K562 (cell line): Measurements from ENCODE around the gene AKAP10. TPM values are rescaled to one million over a fixed set of nuclear protein-coding genes. Genes with fewer than 3 reads are reported as not detected.

Experiments used
- ATAC-seq: fragments of 200-7000 bp; cut with Tn5 transposase; 3 replicates; pipeline ENCODE4 v1.9.1; 2020; ENCODE audit warnings: moderate library complexity
- BruUV-seq: library from RNA; stranded (reverse); fragments of 400-500 nt; replicated peaks from 2 replicates; lab custom pipeline; 2021; lab: Mats Ljungman, UMichigan
- CTCF ChIA-PET: fragments of 300-600 bp; formaldehyde crosslinking; extraction: SDS; loops from one replicate; lab custom pipeline; 2021; ENCODE audit warnings: low intra/inter-chr PET ratio; lab: Yijun Ruan, JAX
- POLR2A ChIA-PET: fragments of 300-600, 350-650 bp; sonication (Branson Sonifier 250); formaldehyde crosslinking; extraction: SDS; loops from one replicate; lab custom pipeline; 2021; ENCODE audit warnings: antibody characterized with exemption, inconsistent platforms; lab: Yijun Ruan, JAX
- DNase-seq, 4 experiments: peaks; one replicate each; pipeline versions ENCODE4 v3.0.0 to v3.0.0-alpha.2; 2011 to 2018; ENCODE audit warnings: low spot score in 3 of 4, mixed read lengths in 3 of 4; ENCODE audit errors: extremely low read depth in 1 of 4
- FAIRE-seq: peaks from 2 replicates; lab custom pipeline; 2011; peaks lifted over from hg19 to GRCh38; lab: Jason Lieb, UNC
- H2AFZ ChIP-seq: 2 replicates; pipeline ENCODE4 v1.6.0; 2011; ENCODE audit warnings: low read depth, low read length, control low read depth, inconsistent platforms
- H3K27ac ChIP-seq: fragments of 200-600 bp; 3 replicates; pipeline ENCODE4 v1.8.0; 2011; ENCODE audit warnings: low read depth, mild to moderate bottlenecking, control low read depth, inconsistent platforms, low read length, moderate library complexity, mixed read lengths; ENCODE audit errors: extremely low read depth
- H3K27me3 ChIP-seq, 2 experiments: fragments of 300-600 bp in 1 of 2; 2 replicates in 1 of 2; 3 replicates in 1 of 2; pipeline versions ENCODE4 v1.6.0 to v1.8.0; 2011; ENCODE audit warnings: inconsistent platforms in 2 of 2, low read length in 2 of 2, mild to moderate bottlenecking in 1 of 2, mixed read lengths in 1 of 2, moderate library complexity in 1 of 2; ENCODE audit not compliant: control insufficient read depth in 2 of 2, insufficient read depth in 2 of 2
- H3K36me3 ChIP-seq: fragments of 300-600 bp; 3 replicates; pipeline ENCODE4 v1.8.0; 2011; ENCODE audit warnings: mild to moderate bottlenecking, low read length, inconsistent platforms; ENCODE audit not compliant: control insufficient read depth, insufficient read depth
- H3K4me1 ChIP-seq, 2 experiments: fragments of 200-600 bp in 1 of 2; replicated peaks in 1 of 2; 2 replicates in 1 of 2; 3 replicates in 1 of 2; pipeline versions ENCODE4 v1.5.1 to v1.8.0; 2011; ENCODE audit warnings: inconsistent platforms in 2 of 2, low read length in 2 of 2, mild to moderate bottlenecking in 1 of 2, mixed read lengths in 1 of 2, moderate library complexity in 1 of 2; ENCODE audit not compliant: control insufficient read depth in 2 of 2, insufficient read depth in 2 of 2
- H3K4me2 ChIP-seq: 2 replicates; pipeline ENCODE4 v1.6.1; 2011; ENCODE audit warnings: low read length, control low read depth, inconsistent platforms, mixed read lengths; ENCODE audit not compliant: insufficient read depth
- H3K4me3 ChIP-seq: fragments of 200-600 bp; sonication (generic), shearing (Covaris generic); 2 replicates; pipeline ENCODE4 v1.5.1; 2016; ENCODE audit warnings: control low read depth, inconsistent platforms
- H3K79me2 ChIP-seq: fragments of 200-600 bp; 3 replicates; pipeline ENCODE4 v1.8.0; 2011; ENCODE audit warnings: low read length, inconsistent platforms; ENCODE audit not compliant: control insufficient read depth, insufficient read depth
- H3K9ac ChIP-seq, 2 experiments: 2 replicates each; pipeline versions ENCODE4 v1.6.0 to v1.6.1; 2011; ENCODE audit warnings: low read depth in 2 of 2, low read length in 2 of 2, control low read depth in 1 of 2, inconsistent platforms in 1 of 2, mild to moderate bottlenecking in 1 of 2, mixed read lengths in 1 of 2; ENCODE audit not compliant: insufficient read depth in 1 of 2
- H3K9me1 ChIP-seq: one replicate; pipeline ENCODE4 v1.6.0; 2011; ENCODE audit warnings: inconsistent platforms, mild to moderate bottlenecking, low read length, moderate library complexity; ENCODE audit not compliant: control insufficient read depth, insufficient read depth
- H3K9me3 ChIP-seq: replicated peaks from 2 replicates; pipeline ENCODE4 v1.5.1; 2011; ENCODE audit warnings: low read depth, low read length, inconsistent platforms; ENCODE audit not compliant: control insufficient read depth, insufficient read depth
- H4K20me1 ChIP-seq: replicated peaks from 2 replicates; pipeline ENCODE4 v1.6.1; 2011; ENCODE audit warnings: low read length, inconsistent platforms, mixed read lengths; ENCODE audit not compliant: control insufficient read depth, insufficient read depth
- ARID3B ChIP-seq: fragments of 250-450 bp; sonication (Bioruptor Pico); IDR thresholded peaks from 2 replicates; pipeline ENCODE4 v1.4.0; 2020; ENCODE audit warnings: borderline replicate concordance
- CREB1 ChIP-seq, 2 experiments: sonication (generic) in 1 of 2; formaldehyde crosslinking in 1 of 2; IDR thresholded peaks; 2 replicates each; pipeline versions ENCODE4 v1.6.1 to v1.8.0; 2012 to 2022; ENCODE audit warnings: inconsistent platforms in 1 of 2, mild to moderate bottlenecking in 1 of 2, missing genetic modification reagents in 1 of 2, moderate library complexity in 1 of 2
- CREB3 ChIP-seq: fragments of 450-650 bp; conservative IDR thresholded peaks from 2 replicates; pipeline ENCODE4 v1.6.1; 2016; ENCODE audit warnings: missing genetic modification characterization, low read depth, mild to moderate bottlenecking, missing compliant biosample characterization, moderate library complexity
- MAZ ChIP-seq, 2 experiments: fragments of 450-650 bp in 1 of 2; sonication (generic) in 1 of 2; formaldehyde crosslinking; IDR thresholded peaks in 1 of 2; conservative IDR thresholded peaks in 1 of 2; 2 replicates each; pipeline versions ENCODE4 v1.4.0 to v1.5.0; 2020; ENCODE audit warnings: mild to moderate bottlenecking in 1 of 2, missing genetic modification reagents in 1 of 2
- NFATC3 ChIP-seq: fragments of 450-650 bp; IDR thresholded peaks from 2 replicates; pipeline ENCODE4 v1.6.1; 2017; ENCODE audit warnings: mild to moderate bottlenecking
- RBM39 ChIP-seq: fragments of 200-400 bp; formaldehyde crosslinking; optimal IDR thresholded peaks from 2 replicates; pipeline ENCODE3; 2018; ENCODE audit warnings: low read depth, low read length
- RFX5 ChIP-seq: IDR thresholded peaks from 2 replicates; pipeline ENCODE4 v1.6.1; 2011; ENCODE audit warnings: low read depth, mild to moderate bottlenecking, improper control_type of control experiment, low read length
- SAFB2 ChIP-seq: fragments of 200-400 bp; formaldehyde crosslinking; IDR thresholded peaks from 2 replicates; pipeline ENCODE4 v1.6.1; 2018; ENCODE audit warnings: borderline replicate concordance, low read length, low read depth, moderate library complexity; ENCODE audit not compliant: severe bottlenecking
- ZBTB40 ChIP-seq, 2 experiments: fragments of 450-650 bp in 1 of 2; sonication (generic) in 1 of 2; formaldehyde crosslinking in 1 of 2; IDR thresholded peaks; 2 replicates each; pipeline versions ENCODE4 v1.7.1 to v1.9.0; 2016 to 2022; ENCODE audit warnings: inconsistent platforms in 1 of 2, mild to moderate bottlenecking in 1 of 2, missing genetic modification reagents in 1 of 2
- WGBS: fragments of 100-300 bp; shearing (Covaris generic); methylation state at CpG from one replicate; pipeline ENCODE4 v1.1.6; 2016; ENCODE audit warnings: low coverage, mixed read lengths; ENCODE audit not compliant: insufficient coverage; ENCODE audit errors: missing lambda C conversion rate; 5-methylcytosine and 5-hydroxymethylcytosine counted together
- in situ Hi-C: fragments of 300-500 bp; cut with MboI; formaldehyde crosslinking; loops from 4 replicates; pipeline ENCODE4 v1.15.0; 2018; ENCODE audit warnings: inconsistent platforms, mixed read lengths
- intact Hi-C: fragments of 100-400 bp; cut with micrococcal nuclease; formaldehyde crosslinking; loops from 2 replicates; pipeline ENCODE4 v1.14.2; 2022
- polyA plus RNA-seq, 8 experiments: library from polyadenylated mRNA; depleted of rRNA in 4 of 8; stranded (reverse) in 5 of 8; unstranded in 3 of 8; fragments of >200 nt; fragmentation: Nextera tagmentation in 2 of 8; fragmentation: Illumina TruSeq in 1 of 8; extraction: Ambion mirVana in 2 of 8; extraction: Trizol in 1 of 8; gene quantifications; 2 replicates each; pipeline versions ENCODE4 v1.2.1 to v1.2.3, GENCODE V29; 2011 to 2014; ENCODE audit warnings: inconsistent platforms in 1 of 8, missing spikeins in 1 of 8
- total RNA-seq, 7 experiments: library from RNA; depleted of rRNA in 6 of 7; stranded (reverse); fragments of >200 nt in 6 of 7; fragmentation: Illumina TruSeq in 2 of 7; extraction: Trizol in 2 of 7; gene quantifications; 2 replicates each; pipeline versions ENCODE4 v1.2.1 to v1.2.3, GENCODE V29; 2011 to 2021; ENCODE audit warnings: low replicate concordance in 1 of 7

AKAP10 gene
- total and polyA plus RNA-seq, 9 of the 15 experiments (the other 6 are each of a cell fraction or from before 2014, with no cell fraction given) = 4.0 to 20.3 (median 8.2) TPM

- ATAC-seq (no peak), DNase-seq (no peak), FAIRE-seq (no peak)
- ChIA-PET POLR2A (no interaction called here), CTCF (no interaction called here)
- Histone ChIP-seq H3K27ac (no peak overlapping the region), H3K27me3 (no peaks in the 10 kb centered on the region), H3K4me3 (no peak overlapping the region), H3K9me3 (no peaks in the 10 kb centered on the region), H3K4me2 (no peak overlapping the region), H3K9ac (no peak overlapping the region), H2AFZ (no peak overlapping the region), H3K4me1 (no peaks in the 10 kb centered on the region), H3K9me1 (no peaks in the 10 kb centered on the region), H4K20me1 (no peaks in the 10 kb centered on the region), H3K36me3 (peaks cover 63% of the 10 kb centered on the region), H3K79me2 (no peaks in the 10 kb centered on the region)
- intact Hi-C loops = no loop called here
- in situ Hi-C loops = no loop called here
- BruUV-seq = no TSS peak
- WGBS = 85% methylated on average over 5 of the region's 6 CpGs
- TF ChIP-seq RBM39 = no peak
- no peak for TF ChIP-seq CREB3
- TF ChIP-seq CREB1 (IDR thresholded peaks at IDR 0.05) = no peak
- TF ChIP-seq CREB1 (CRISPR knock-in tag; IDR thresholded peaks at IDR 0.05) = no peak
- no peak for TF ChIP-seq MAZ (CRISPR knock-in tag; conservative IDR thresholded peaks at IDR 0.05 in 1 of 2, IDR thresholded peaks at IDR 0.05 in 1 of 2)
- no peak for TF ChIP-seq SAFB2
- no peak for TF ChIP-seq ARID3B (CRISPR knock-in tag)
- no peak for TF ChIP-seq NFATC3
- no peak for TF ChIP-seq RFX5
- no peak for TF ChIP-seq ZBTB40 (IDR thresholded peaks at IDR 0.05)
- TF ChIP-seq ZBTB40 (CRISPR knock-in tag; IDR thresholded peaks at IDR 0.05) = no peak
Measured at GRCh38 chr17:19909139-19909538, 68.5 kb downstream of the AKAP10 start.
